ENCODE measurements around the gene NELL1.

NELL1 gene

DNA sequence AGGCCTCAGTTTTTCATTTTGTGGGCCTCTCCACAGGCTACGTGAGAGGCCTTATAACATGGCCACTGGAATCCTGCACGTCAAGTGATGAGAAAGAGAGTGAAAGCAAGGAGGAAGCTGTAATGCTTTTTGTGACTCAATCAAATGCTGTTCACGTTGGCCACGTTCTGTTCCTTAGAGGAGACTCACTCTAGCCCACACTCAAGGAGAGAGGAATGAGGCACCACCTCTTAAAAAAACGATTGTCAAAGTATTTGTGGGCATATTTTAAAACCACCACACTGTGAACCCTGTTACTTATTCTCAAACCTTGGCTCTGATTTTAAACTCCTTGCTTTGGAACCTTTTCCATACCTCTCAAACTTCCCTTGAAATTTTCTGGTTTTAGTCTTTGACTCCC, 705.0 kb downstream of the NELL1 start:
- H3K9me3 ChIP-seq (ENCODE audit: insufficient read depth, low read depth, low read length): no peaks in the 10 kb centered on the region
- WGBS: 92% methylated on average over 5 of the region's 5 CpGs
- no peaks in the 10 kb centered on the region for H3K36me3 ChIP-seq (ENCODE audit: insufficient read depth, low read length)
- H3K4me1 ChIP-seq (ENCODE audit: insufficient read depth, low read length): no peaks in the 10 kb centered on the region
- H3K27me3 ChIP-seq (ENCODE audit: insufficient read depth, low read length): no peaks in the 10 kb centered on the region
- H3K4me3 ChIP-seq (ENCODE audit: low read length): no peak overlapping the region
- no peak overlapping the region for H3K9ac ChIP-seq (ENCODE audit: low read depth, low read length)
- no peak overlapping the region for H3K27ac ChIP-seq (ENCODE audit: low read depth, low read length)

GRCh38 chr11:21385669-21386440, 716.5 kb downstream of the NELL1 start:
- no peaks in the 10 kb centered on the region for H3K27me3 ChIP-seq (ENCODE audit: insufficient read depth, low read length)
- H3K9ac ChIP-seq (ENCODE audit: low read depth, low read length): no peak overlapping the region
- H3K9me3 ChIP-seq (ENCODE audit: insufficient read depth, low read depth, low read length): no peaks in the 10 kb centered on the region
- no peaks in the 10 kb centered on the region for H3K4me1 ChIP-seq (ENCODE audit: insufficient read depth, low read length)
- H3K36me3 ChIP-seq (ENCODE audit: insufficient read depth, low read length): no peaks in the 10 kb centered on the region
- no peak overlapping the region for H3K27ac ChIP-seq (ENCODE audit: low read depth, low read length)
- 77% methylated on average over 4 of the region's 4 CpGs for WGBS
- H3K4me3 ChIP-seq (ENCODE audit: low read length): no peak overlapping the region

DNA sequence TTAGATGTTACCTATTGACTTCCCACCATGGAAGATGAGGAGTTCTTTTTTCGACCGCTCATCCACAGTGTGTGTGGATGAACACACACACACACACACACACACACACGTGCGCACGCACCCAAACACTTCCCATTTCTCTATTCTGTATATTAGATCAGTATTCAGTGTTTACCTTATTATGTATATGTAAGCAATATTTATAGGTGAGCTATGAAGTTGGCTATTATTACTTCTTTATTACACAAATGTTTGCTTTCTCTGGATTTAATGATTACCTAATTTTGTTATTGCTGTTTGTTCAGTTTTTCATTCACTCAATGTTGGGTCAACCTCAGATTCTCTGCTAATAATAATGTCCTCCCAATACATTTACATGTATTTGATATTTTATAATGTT, 721.0 kb downstream of the NELL1 start:
- Histone ChIP-seq H3K4me1 (ENCODE audit: insufficient read depth, low read length) (no peaks in the 10 kb centered on the region), H3K27ac (ENCODE audit: low read depth, low read length) (no peak overlapping the region), H3K4me3 (ENCODE audit: low read length) (no peak overlapping the region), H3K36me3 (ENCODE audit: insufficient read depth, low read length) (no peaks in the 10 kb centered on the region), H3K9ac (ENCODE audit: low read depth, low read length) (no peak overlapping the region), H3K9me3 (ENCODE audit: insufficient read depth, low read depth, low read length) (no peaks in the 10 kb centered on the region), H3K27me3 (ENCODE audit: insufficient read depth, low read length) (no peaks in the 10 kb centered on the region)
- WGBS: 100% methylated on average over 1 of the region's 5 CpGs

GRCh38 chr11:21396342-21397008, 727.1 kb downstream of the NELL1 start:
- H3K27me3 ChIP-seq (ENCODE audit: insufficient read depth, low read length): no peaks in the 10 kb centered on the region
- no peak overlapping the region for H3K4me3 ChIP-seq (ENCODE audit: low read length)
- no peak overlapping the region for H3K27ac ChIP-seq (ENCODE audit: low read depth, low read length)
- no peak overlapping the region for H3K9ac ChIP-seq (ENCODE audit: low read depth, low read length)
- WGBS: 84% methylated on average over 5 of the region's 5 CpGs
- no peaks in the 10 kb centered on the region for H3K9me3 ChIP-seq (ENCODE audit: insufficient read depth, low read depth, low read length)
- H3K36me3 ChIP-seq (ENCODE audit: insufficient read depth, low read length): no peaks in the 10 kb centered on the region
- H3K4me1 ChIP-seq (ENCODE audit: insufficient read depth, low read length): no peaks in the 10 kb centered on the region

DNA sequence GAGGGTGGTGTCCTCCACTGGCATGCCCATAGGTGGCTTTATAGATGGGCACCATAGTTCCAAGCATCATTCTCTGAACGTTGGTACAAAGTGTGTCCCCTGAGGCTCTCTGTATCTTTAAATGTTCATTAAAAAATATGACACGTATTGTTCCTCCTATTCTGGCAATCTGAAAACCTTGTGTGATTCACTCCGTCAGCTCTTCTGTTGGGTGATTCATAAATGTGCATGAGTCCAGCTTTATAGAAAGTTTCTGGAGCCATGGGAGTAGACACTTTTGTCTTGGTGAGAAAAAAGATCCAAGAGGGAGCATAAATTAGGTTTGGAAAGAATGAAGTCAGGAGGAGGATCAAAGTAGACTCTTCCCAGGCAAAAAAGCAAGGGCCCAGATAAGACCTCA, 728.8 kb downstream of the NELL1 start:
- Histone ChIP-seq H3K27ac (ENCODE audit: low read depth, low read length) (no peak overlapping the region), H3K9ac (ENCODE audit: low read depth, low read length) (no peak overlapping the region), H3K4me1 (ENCODE audit: insufficient read depth, low read length) (no peaks in the 10 kb centered on the region), H3K36me3 (ENCODE audit: insufficient read depth, low read length) (no peaks in the 10 kb centered on the region), H3K4me3 (ENCODE audit: low read length) (no peak overlapping the region), H3K9me3 (ENCODE audit: insufficient read depth, low read depth, low read length) (no peaks in the 10 kb centered on the region), H3K27me3 (ENCODE audit: insufficient read depth, low read length) (no peaks in the 10 kb centered on the region)
- WGBS: 94% methylated on average over 3 of the region's 3 CpGs

DNA sequence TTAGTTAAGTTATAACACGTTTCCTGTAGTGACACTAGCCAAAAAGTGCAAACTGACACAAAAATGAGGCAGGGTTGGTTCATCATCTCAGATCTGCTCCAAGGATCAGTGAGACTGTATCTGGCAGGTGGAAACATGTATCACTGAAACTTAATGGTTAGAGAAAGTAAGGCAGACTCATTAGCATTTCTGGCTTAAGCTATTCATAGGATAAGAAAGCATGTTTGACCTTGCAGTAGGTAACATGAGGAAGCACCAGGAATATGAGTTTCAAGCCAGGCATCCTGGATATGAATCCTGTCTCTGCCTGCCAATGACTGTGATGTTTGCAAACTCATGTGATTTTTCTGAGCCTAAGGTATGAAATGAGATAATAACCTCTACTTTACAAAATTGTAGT, 732.1 kb downstream of the NELL1 start:
- Histone ChIP-seq H3K9ac (ENCODE audit: low read depth, low read length) (no peak overlapping the region), H3K36me3 (ENCODE audit: insufficient read depth, low read length) (no peaks in the 10 kb centered on the region), H3K27me3 (ENCODE audit: insufficient read depth, low read length) (no peaks in the 10 kb centered on the region), H3K4me3 (ENCODE audit: low read length) (no peak overlapping the region), H3K4me1 (ENCODE audit: insufficient read depth, low read length) (no peaks in the 10 kb centered on the region), H3K9me3 (ENCODE audit: insufficient read depth, low read depth, low read length) (no peaks in the 10 kb centered on the region), H3K27ac (ENCODE audit: low read depth, low read length) (no peak overlapping the region)
- 82% methylated on average over 1 of the region's 1 CpG for WGBS

DNA sequence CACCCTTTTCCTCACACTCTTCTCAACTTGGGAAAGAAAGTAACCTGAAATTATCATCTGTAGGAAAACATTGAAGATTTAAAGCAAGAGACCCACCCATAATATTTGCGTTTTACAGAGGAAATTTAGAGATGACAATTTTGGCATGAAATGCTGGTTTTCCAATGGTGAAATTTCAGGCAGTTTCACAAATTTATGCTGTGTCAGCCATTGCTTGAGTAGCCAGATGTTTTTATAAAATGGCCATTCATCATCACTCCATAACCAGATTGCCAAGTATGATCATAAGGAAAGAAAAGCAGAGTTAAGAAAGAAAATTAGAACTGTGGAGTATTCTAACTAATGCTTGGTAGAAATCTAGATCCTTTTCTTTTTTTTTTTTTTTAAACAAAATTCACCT, 732.9 kb downstream of the NELL1 start:
- no peaks in the 10 kb centered on the region for H3K4me1 ChIP-seq (ENCODE audit: insufficient read depth, low read length)
- 100% methylated on average over 1 of the region's 1 CpG for WGBS
- no peaks in the 10 kb centered on the region for H3K9me3 ChIP-seq (ENCODE audit: insufficient read depth, low read depth, low read length)
- no peaks in the 10 kb centered on the region for H3K27me3 ChIP-seq (ENCODE audit: insufficient read depth, low read length)
- no peak overlapping the region for H3K9ac ChIP-seq (ENCODE audit: low read depth, low read length)
- no peak overlapping the region for H3K4me3 ChIP-seq (ENCODE audit: low read length)
- H3K36me3 ChIP-seq (ENCODE audit: insufficient read depth, low read length): no peaks in the 10 kb centered on the region
- H3K27ac ChIP-seq (ENCODE audit: low read depth, low read length): no peak overlapping the region

DNA sequence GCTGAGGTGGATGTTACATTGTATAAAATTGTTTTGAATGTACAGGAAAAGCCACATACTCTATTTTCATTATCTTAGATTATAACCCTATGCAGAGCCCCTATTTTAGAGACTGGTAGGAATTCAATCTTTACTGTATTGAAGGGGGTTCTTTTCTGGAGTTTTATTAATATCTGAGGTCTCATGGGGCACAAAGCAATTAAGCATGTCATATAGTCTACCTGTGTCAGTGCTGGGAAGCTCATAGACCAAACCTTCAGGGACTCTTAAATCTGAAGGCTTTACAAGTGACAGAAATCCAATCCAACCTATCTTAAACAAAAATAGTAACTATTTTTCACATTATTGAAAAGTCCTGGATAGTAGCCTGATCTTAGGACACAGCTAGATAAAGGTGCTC, 733.7 kb downstream of the NELL1 start:
- H3K4me1 ChIP-seq (ENCODE audit: insufficient read depth, low read length): no peaks in the 10 kb centered on the region
- no peaks in the 10 kb centered on the region for H3K36me3 ChIP-seq (ENCODE audit: insufficient read depth, low read length)
- H3K4me3 ChIP-seq (ENCODE audit: low read length): no peak overlapping the region
- no peaks in the 10 kb centered on the region for H3K9me3 ChIP-seq (ENCODE audit: insufficient read depth, low read depth, low read length)
- H3K9ac ChIP-seq (ENCODE audit: low read depth, low read length): no peak overlapping the region
- no peak overlapping the region for H3K27ac ChIP-seq (ENCODE audit: low read depth, low read length)
- H3K27me3 ChIP-seq (ENCODE audit: insufficient read depth, low read length): no peaks in the 10 kb centered on the region

DNA sequence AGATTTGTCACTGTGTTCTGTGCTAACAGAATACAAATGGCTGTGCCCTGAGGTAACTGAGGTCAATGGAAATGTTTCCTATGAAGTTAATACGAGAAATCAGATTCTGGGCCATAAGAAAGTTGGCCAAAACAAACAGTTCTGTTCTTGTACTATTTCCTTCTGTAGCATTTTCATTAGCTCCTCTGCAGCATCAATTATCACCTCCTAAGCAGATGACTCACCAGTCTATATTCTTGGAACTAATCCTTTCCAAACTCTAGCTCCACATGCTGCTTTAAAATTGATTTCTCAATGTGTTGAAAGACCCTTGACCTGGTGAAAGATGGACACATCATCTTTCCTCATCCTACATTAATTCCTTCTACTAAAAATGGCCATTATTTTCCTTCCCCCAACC, 736.0 kb downstream of the NELL1 start:
- Histone ChIP-seq H3K27ac (ENCODE audit: low read depth, low read length) (no peak overlapping the region), H3K36me3 (ENCODE audit: insufficient read depth, low read length) (no peaks in the 10 kb centered on the region), H3K27me3 (ENCODE audit: insufficient read depth, low read length) (no peaks in the 10 kb centered on the region), H3K4me1 (ENCODE audit: insufficient read depth, low read length) (no peaks in the 10 kb centered on the region), H3K9ac (ENCODE audit: low read depth, low read length) (no peak overlapping the region), H3K9me3 (ENCODE audit: insufficient read depth, low read depth, low read length) (no peaks in the 10 kb centered on the region), H3K4me3 (ENCODE audit: low read length) (no peak overlapping the region)
- WGBS: 93% methylated on average over 1 of the region's 1 CpG

DNA sequence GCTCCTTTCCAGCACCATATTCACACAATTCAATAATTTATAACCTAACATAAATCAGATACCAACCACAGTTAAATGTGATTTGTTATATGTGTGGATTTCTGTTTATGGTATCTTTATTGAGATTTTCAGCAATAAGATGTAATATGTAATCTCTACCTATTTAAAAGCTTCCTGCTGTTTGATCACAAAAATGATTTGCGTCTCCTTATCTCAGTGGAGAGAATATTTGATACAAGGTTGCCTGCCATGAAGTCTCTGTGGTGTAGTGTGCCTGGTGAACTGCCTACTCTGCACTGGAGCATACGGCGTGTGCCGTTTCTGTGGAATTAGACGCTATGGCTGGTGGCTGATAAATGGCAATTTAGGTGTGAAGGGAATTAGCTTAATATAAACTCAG, 741.1 kb downstream of the NELL1 start:
- no peaks in the 10 kb centered on the region for H3K9me3 ChIP-seq (ENCODE audit: insufficient read depth, low read depth, low read length)
- H3K4me1 ChIP-seq (ENCODE audit: insufficient read depth, low read length): peaks cover 6% of the 10 kb centered on the region; the same call in 1 of the 2 replicates
- no peak overlapping the region for H3K9ac ChIP-seq (ENCODE audit: low read depth, low read length)
- no peaks in the 10 kb centered on the region for H3K27me3 ChIP-seq (ENCODE audit: insufficient read depth, low read length)
- no peak overlapping the region for H3K27ac ChIP-seq (ENCODE audit: low read depth, low read length)
- 96% methylated on average over 5 of the region's 5 CpGs for WGBS
- H3K4me3 ChIP-seq (ENCODE audit: low read length): no peak overlapping the region
- H3K36me3 ChIP-seq (ENCODE audit: insufficient read depth, low read length): no peaks in the 10 kb centered on the region

GRCh38 chr11:21411104-21411503, 741.7 kb downstream of the NELL1 start:
- H3K27ac ChIP-seq (ENCODE audit: low read depth, low read length): no peak overlapping the region
- no peak overlapping the region for H3K4me3 ChIP-seq (ENCODE audit: low read length)
- no peak overlapping the region for H3K9ac ChIP-seq (ENCODE audit: low read depth, low read length)
- peaks cover 11% of the 10 kb centered on the region; the same call in 1 of the 2 replicates for H3K4me1 ChIP-seq (ENCODE audit: insufficient read depth, low read length)
- no peaks in the 10 kb centered on the region for H3K36me3 ChIP-seq (ENCODE audit: insufficient read depth, low read length)
- no peaks in the 10 kb centered on the region for H3K9me3 ChIP-seq (ENCODE audit: insufficient read depth, low read depth, low read length)
- H3K27me3 ChIP-seq (ENCODE audit: insufficient read depth, low read length): no peaks in the 10 kb centered on the region
- 67% methylated on average over 1 of the region's 1 CpG for WGBS

Data from HUES64 (cell line).